ES-I3 (cell line): ENCODE measurements around the gene PROM1.

Source experiments
- H3K36me3 ChIP-seq: 2 replicates; pipeline ENCODE4 v1.6.1; 2013; ENCODE audit warnings: mild to moderate bottlenecking, low read length, control low read depth, moderate library complexity; ENCODE audit not compliant: insufficient read depth
- H3K4me1 ChIP-seq: 2 replicates; pipeline ENCODE4 v1.6.1; 2013; ENCODE audit warnings: mild to moderate bottlenecking, control low read depth, low read length; ENCODE audit not compliant: insufficient read depth
- H3K9ac ChIP-seq: 2 replicates; pipeline ENCODE4 v1.6.1; 2013; ENCODE audit warnings: low read depth, mild to moderate bottlenecking, low read length, moderate library complexity
- H3K9me3 ChIP-seq: 2 replicates; pipeline ENCODE4 v1.6.1; 2013; ENCODE audit warnings: mild to moderate bottlenecking, low read length, moderate library complexity; ENCODE audit not compliant: control insufficient read depth, insufficient read depth

PROM1 gene

GRCh38 chr4:16018061-16018676 lies 65.7 kb downstream of the PROM1 start:
- no peaks in the 10 kb centered on the region for H3K4me1 ChIP-seq
- peaks cover 11% of the 10 kb centered on the region for H3K36me3 ChIP-seq
- H3K9ac ChIP-seq: no peak overlapping the region

GRCh38 chr4:16016536-16016935 lies 67.3 kb downstream of the PROM1 start:
- Histone ChIP-seq H3K4me1 (no peaks in the 10 kb centered on the region), H3K36me3 (peaks cover 11% of the 10 kb centered on the region), H3K9ac (no peak overlapping the region), H3K9me3 (no peaks in the 10 kb centered on the region)

More at GRCh38 chr4:16018061-16018676, 65.7 kb downstream of the PROM1 start:
- H3K9me3 ChIP-seq: no peaks in the 10 kb centered on the region

GRCh38 chr4:16011173-16011572 lies 72.7 kb downstream of the PROM1 start:
- H3K4me1 ChIP-seq: no peaks in the 10 kb centered on the region

GRCh38 chr4:16009153-16009552 lies 74.7 kb downstream of the PROM1 start:
- Histone ChIP-seq H3K36me3 (peaks cover 14% of the 10 kb centered on the region), H3K4me1 (no peaks in the 10 kb centered on the region), H3K9ac (no peak overlapping the region), H3K9me3 (no peaks in the 10 kb centered on the region)

More at GRCh38 chr4:16011173-16011572, 72.7 kb downstream of the PROM1 start:
- H3K36me3 ChIP-seq: peaks cover 17% of the 10 kb centered on the region
- H3K9me3 ChIP-seq: no peaks in the 10 kb centered on the region
- no peak overlapping the region for H3K9ac ChIP-seq

GRCh38 chr4:16007471-16008095 lies 76.2 kb downstream of the PROM1 start:
- H3K36me3 ChIP-seq: peaks cover 13% of the 10 kb centered on the region
- no peaks in the 10 kb centered on the region for H3K9me3 ChIP-seq
- no peak overlapping the region for H3K9ac ChIP-seq
- H3K4me1 ChIP-seq: no peaks in the 10 kb centered on the region

- no peaks in the 10 kb centered on the region for H3K9me3 ChIP-seq
- no peak overlapping the region for H3K9ac ChIP-seq
- no peaks in the 10 kb centered on the region for H3K4me1 ChIP-seq
- H3K36me3 ChIP-seq: peaks cover 13% of the 10 kb centered on the region
These were observed 76.9 kb downstream of the PROM1 start for GRCh38 chr4:16006771-16007446.

GRCh38 chr4:16005676-16006075 lies 78.1 kb downstream of the PROM1 start:
- peaks cover 6% of the 10 kb centered on the region for H3K36me3 ChIP-seq
- H3K9me3 ChIP-seq: no peaks in the 10 kb centered on the region
- H3K9ac ChIP-seq: no peak overlapping the region
- peaks cover 4% of the 10 kb centered on the region for H3K4me1 ChIP-seq

GRCh38 chr4:16001484-16001858 lies 82.4 kb downstream of the PROM1 start:
- Histone ChIP-seq H3K9me3 (no peaks in the 10 kb centered on the region), H3K4me1 (peaks cover 4% of the 10 kb centered on the region), H3K36me3 (peaks cover 9% of the 10 kb centered on the region), H3K9ac (no peak overlapping the region)

GRCh38 chr4:16000708-16001483 lies 82.9 kb downstream of the PROM1 start:
- H3K4me1 ChIP-seq: peaks cover 4% of the 10 kb centered on the region
- H3K9me3 ChIP-seq: no peaks in the 10 kb centered on the region
- H3K9ac ChIP-seq: no peak overlapping the region
- peaks cover 5% of the 10 kb centered on the region for H3K36me3 ChIP-seq

GRCh38 chr4:15996773-15997172 lies 87.0 kb downstream of the PROM1 start:
- Histone ChIP-seq H3K9ac (no peak overlapping the region), H3K36me3 (peaks cover 16% of the 10 kb centered on the region; the same call in 1 of the 2 replicates), H3K4me1 (peaks cover 4% of the 10 kb centered on the region), H3K9me3 (no peaks in the 10 kb centered on the region)

GRCh38 chr4:15995826-15996225 lies 88.0 kb downstream of the PROM1 start:
- Histone ChIP-seq H3K36me3 (peaks cover 16% of the 10 kb centered on the region; the same call in 1 of the 2 replicates), H3K9ac (no peak overlapping the region), H3K9me3 (no peaks in the 10 kb centered on the region), H3K4me1 (no peaks in the 10 kb centered on the region)

GRCh38 chr4:15992167-15992485 lies 91.7 kb downstream of the PROM1 start:
- no peak overlapping the region for H3K9ac ChIP-seq
- H3K4me1 ChIP-seq: no peaks in the 10 kb centered on the region
- H3K9me3 ChIP-seq: no peaks in the 10 kb centered on the region
- peaks cover 34% of the 10 kb centered on the region for H3K36me3 ChIP-seq

- no peaks in the 10 kb centered on the region for H3K9me3 ChIP-seq
- no peaks in the 10 kb centered on the region for H3K4me1 ChIP-seq
- no peak overlapping the region for H3K9ac ChIP-seq
- peaks cover 42% of the 10 kb centered on the region for H3K36me3 ChIP-seq
These were observed 93.1 kb downstream of the PROM1 start for GRCh38 chr4:15990570-15991285.

GRCh38 chr4:15989424-15989823 lies 94.4 kb downstream of the PROM1 start:
- H3K36me3 ChIP-seq: peaks cover 42% of the 10 kb centered on the region
- no peaks in the 10 kb centered on the region for H3K9me3 ChIP-seq
- H3K9ac ChIP-seq: no peak overlapping the region
- no peaks in the 10 kb centered on the region for H3K4me1 ChIP-seq
